H1 (cell line): ENCODE measurements around the gene TEX14. TPM values are rescaled to one million over a fixed set of nuclear protein-coding genes. Genes with fewer than 3 reads are reported as not detected.

Source experiments
- CTCF ChIA-PET: fragments of 300-600 bp; sonication (Branson Sonifier 250); formaldehyde crosslinking; loops from one replicate; lab custom pipeline; 2021; ENCODE audit not compliant: partially characterized antibody; lab: Charles Lee
- POLR2A ChIA-PET: fragments of 300-600 bp; sonication (Branson Sonifier 250); formaldehyde crosslinking; loops from one replicate; lab custom pipeline; 2021; ENCODE audit warnings: inconsistent platforms; ENCODE audit not compliant: partially characterized antibody; lab: Charles Lee
- DNase-seq, 2 experiments: peaks; one replicate each; pipeline versions ENCODE4 v3.0.0 to v3.0.0-alpha.2; 2010 to 2022; ENCODE audit warnings: low spot score in 2 of 2, low read depth in 1 of 2, mixed read lengths in 1 of 2
- FAIRE-seq: peaks from 2 replicates; lab custom pipeline; 2011; peaks lifted over from hg19 to GRCh38; lab: Jason Lieb, UNC
- H2AFZ ChIP-seq: 2 replicates; pipeline ENCODE4 v1.8.1; 2012; ENCODE audit warnings: low read length, inconsistent platforms
- H2AK5ac ChIP-seq: 2 replicates; pipeline ENCODE4 v1.6.1; 2013; ENCODE audit warnings: low read depth, low read length
- H2BK120ac ChIP-seq: replicated peaks from 2 replicates; pipeline ENCODE3; 2013; ENCODE audit warnings: low read depth, low read length, inconsistent platforms
- H2BK12ac ChIP-seq: 2 replicates; pipeline ENCODE4 v1.6.1; 2013; ENCODE audit warnings: low read depth, low read length
- H2BK15ac ChIP-seq: 2 replicates; pipeline ENCODE4 v1.6.1; 2013; ENCODE audit warnings: low read length
- H2BK20ac ChIP-seq: 2 replicates; pipeline ENCODE4 v1.6.1; 2013; ENCODE audit warnings: low read length
- H2BK5ac ChIP-seq: 2 replicates; pipeline ENCODE4 v1.6.1; 2013; ENCODE audit warnings: low read depth, low read length
- H3K14ac ChIP-seq: 2 replicates; pipeline ENCODE4 v1.6.1; 2013; ENCODE audit warnings: inconsistent platforms; ENCODE audit not compliant: insufficient read length
- H3K18ac ChIP-seq: 2 replicates; pipeline ENCODE4 v1.6.1; 2013; ENCODE audit warnings: low read length; ENCODE audit errors: extremely low read depth
- H3K23ac ChIP-seq: 2 replicates; pipeline ENCODE4 v1.6.1; 2013; ENCODE audit warnings: inconsistent platforms; ENCODE audit not compliant: insufficient read length
- H3K23me2 ChIP-seq: 2 replicates; pipeline ENCODE4 v1.6.1; 2013; ENCODE audit warnings: low read depth, low read length
- H3K27ac ChIP-seq: 2 replicates; pipeline ENCODE4 v1.6.1; 2011; ENCODE audit warnings: low read depth, low read length, inconsistent platforms
- H3K27me3 ChIP-seq, 4 experiments: replicated peaks in 1 of 4; 1 replicate in 1 of 4; 2 replicates in 3 of 4; pipeline versions ENCODE4 v1.6.1 to v1.8.1; 2011 to 2013; ENCODE audit warnings: low read length in 3 of 4, mild to moderate bottlenecking in 3 of 4, inconsistent platforms in 2 of 4, mixed read lengths in 2 of 4, moderate library complexity in 1 of 4; ENCODE audit not compliant: control insufficient read depth in 3 of 4, insufficient read depth in 3 of 4; ENCODE audit errors: extremely low read depth in 1 of 4
- H3K36me3 ChIP-seq, 4 experiments: 2 replicates each; pipeline versions ENCODE4 v1.6.1 to v1.8.1; 2011 to 2013; ENCODE audit warnings: mild to moderate bottlenecking in 4 of 4, low read length in 3 of 4, moderate library complexity in 2 of 4, control low read depth in 1 of 4, inconsistent platforms in 1 of 4; ENCODE audit not compliant: insufficient read depth in 4 of 4, control insufficient read depth in 2 of 4
- H3K4ac ChIP-seq: replicated peaks from 2 replicates; pipeline ENCODE3; 2013; ENCODE audit warnings: low read length, low read depth, mixed read lengths, inconsistent platforms; ENCODE audit not compliant: insufficient read length
- H3K4me1 ChIP-seq, 4 experiments: replicated peaks in 1 of 4; 1 replicate in 1 of 4; 2 replicates in 3 of 4; pipeline versions ENCODE4 v1.6.1 to v1.8.1; 2011 to 2013; ENCODE audit warnings: low read length in 3 of 4, inconsistent platforms in 2 of 4, mixed read lengths in 1 of 4; ENCODE audit not compliant: insufficient read depth in 4 of 4, control insufficient read depth in 3 of 4
- H3K4me2 ChIP-seq, 2 experiments: 2 replicates each; pipeline versions ENCODE4 v1.6.1 to v1.8.1; 2011 to 2013; ENCODE audit warnings: low read depth in 2 of 2, low read length in 2 of 2, control low read depth in 1 of 2, inconsistent platforms in 1 of 2, mild to moderate bottlenecking in 1 of 2; ENCODE audit not compliant: insufficient read depth in 1 of 2
- H3K4me3 ChIP-seq, 4 experiments: fragments of 200-600, 300-600 bp in 1 of 4; sonication (generic), shearing (Covaris generic), sonication (Bioruptor Twin) in 1 of 4; 2 replicates each; pipeline versions ENCODE4 v1.5.1 to v1.8.1; 2011 to 2016; ENCODE audit warnings: low read length in 4 of 4, low read depth in 3 of 4, control low read depth in 2 of 4, inconsistent platforms in 2 of 4, mild to moderate bottlenecking in 2 of 4, mixed read lengths in 1 of 4, moderate library complexity in 1 of 4; ENCODE audit not compliant: insufficient read depth in 2 of 4; ENCODE audit errors: extremely low read depth in 1 of 4
- H3K56ac ChIP-seq: replicated peaks from 2 replicates; pipeline ENCODE3; 2013; ENCODE audit warnings: low read depth, mild to moderate bottlenecking, mixed read lengths, low read length, inconsistent platforms; ENCODE audit not compliant: insufficient read length
- H3K79me1 ChIP-seq: 2 replicates; pipeline ENCODE4 v1.6.1; 2013; ENCODE audit warnings: low read depth, low read length, control low read depth
- H3K79me2 ChIP-seq, 2 experiments: 2 replicates each; pipeline versions ENCODE4 v1.6.1 to v1.8.1; 2012 to 2013; ENCODE audit warnings: low read length in 2 of 2, mild to moderate bottlenecking in 2 of 2, inconsistent platforms in 1 of 2; ENCODE audit not compliant: insufficient read depth in 2 of 2, control insufficient read depth in 1 of 2
- H3K9ac ChIP-seq, 4 experiments: replicated peaks in 1 of 4; 1 replicate in 1 of 4; 2 replicates in 3 of 4; pipeline versions ENCODE4 v1.6.1 to v1.8.1; 2011 to 2013; ENCODE audit warnings: low read depth in 3 of 4, low read length in 3 of 4, control low read depth in 2 of 4, mild to moderate bottlenecking in 2 of 4, moderate library complexity in 2 of 4, inconsistent platforms in 1 of 4; ENCODE audit errors: extremely low read depth in 1 of 4
- H3K9me3 ChIP-seq, 2 experiments: 2 replicates each; pipeline versions ENCODE4 v1.6.1 to v1.8.1; 2012 to 2013; ENCODE audit warnings: mild to moderate bottlenecking in 2 of 2, moderate library complexity in 2 of 2, control low read depth in 1 of 2, inconsistent platforms in 1 of 2, low read depth in 1 of 2, low read length in 1 of 2, mixed read lengths in 1 of 2; ENCODE audit not compliant: insufficient read depth in 2 of 2
- H4K20me1 ChIP-seq, 2 experiments: replicated peaks in 1 of 2; 2 replicates each; pipeline versions ENCODE3 to v1.8.1; 2011 to 2013; ENCODE audit warnings: inconsistent platforms in 2 of 2, low read length in 2 of 2, mild to moderate bottlenecking in 1 of 2; ENCODE audit not compliant: insufficient read depth in 2 of 2, control insufficient read depth in 1 of 2
- H4K5ac ChIP-seq: 2 replicates; pipeline ENCODE4 v1.6.1; 2013; ENCODE audit warnings: low read length, low read depth, mixed read lengths, inconsistent platforms; ENCODE audit not compliant: insufficient read length
- H4K8ac ChIP-seq: 2 replicates; pipeline ENCODE4 v1.8.0; 2013; ENCODE audit warnings: mild to moderate bottlenecking, moderate library complexity, low read length, inconsistent platforms; ENCODE audit not compliant: insufficient read depth; ENCODE audit errors: extremely low read depth
- H4K91ac ChIP-seq: replicated peaks from 2 replicates; pipeline ENCODE3; 2013; ENCODE audit warnings: low read length, mixed read lengths, inconsistent platforms; ENCODE audit not compliant: insufficient read length
- CEBPB ChIP-seq: IDR thresholded peaks from 2 replicates; pipeline ENCODE4 v1.6.1; 2012; ENCODE audit warnings: low read depth, low read length
- CREB1 ChIP-seq: IDR thresholded peaks from 2 replicates; pipeline ENCODE4 v1.6.1; 2012; ENCODE audit warnings: inconsistent platforms
- CTCF ChIP-seq, 3 experiments: IDR thresholded peaks; 1 replicate in 2 of 3; 2 replicates in 1 of 3; pipeline versions ENCODE4 v1.5.1 to v1.6.1; 2011; ENCODE audit warnings: low read length in 3 of 3, mild to moderate bottlenecking in 3 of 3, inconsistent platforms in 2 of 3, low read depth in 1 of 3, moderate library complexity in 1 of 3; ENCODE audit not compliant: insufficient read depth in 1 of 3; ENCODE audit errors: control extremely low read depth in 1 of 3
- EGR1 ChIP-seq: IDR thresholded peaks from 2 replicates; pipeline ENCODE4 v1.6.1; 2011; ENCODE audit warnings: low read depth, low read length, borderline replicate concordance
- HDAC2 ChIP-seq, 2 experiments: fragments of 300-600 bp in 1 of 2; sonication (generic) in 1 of 2; IDR thresholded peaks; 2 replicates each; pipeline ENCODE4 v1.6.1; 2011 to 2012; ENCODE audit warnings: low read depth in 2 of 2, low read length in 2 of 2, mild to moderate bottlenecking in 2 of 2, moderate library complexity in 2 of 2, borderline replicate concordance in 1 of 2, inconsistent platforms in 1 of 2
- KDM5A ChIP-seq: fragments of 200-600 bp; IDR thresholded peaks from 2 replicates; pipeline ENCODE4 v1.7.1; 2012; ENCODE audit warnings: mild to moderate bottlenecking, low read length, inconsistent platforms, mixed read lengths
- POLR2AphosphoS5 ChIP-seq: IDR thresholded peaks from 2 replicates; pipeline ENCODE4 v1.6.1; 2011; ENCODE audit warnings: low read depth, low read length
- POU5F1 ChIP-seq: IDR thresholded peaks from 2 replicates; pipeline ENCODE4 v1.6.1; 2011; ENCODE audit warnings: low read depth, mild to moderate bottlenecking, low read length, moderate library complexity
- RAD21 ChIP-seq, 2 experiments: IDR thresholded peaks in 1 of 2; conservative IDR thresholded peaks in 1 of 2; 2 replicates each; pipeline ENCODE4 v1.6.1; 2011; ENCODE audit warnings: low read depth in 2 of 2, low read length in 2 of 2, improper control_type of control experiment in 1 of 2, inconsistent platforms in 1 of 2, mild to moderate bottlenecking in 1 of 2, moderate library complexity in 1 of 2
- WGBS, 2 experiments: shearing (Covaris generic) in 1 of 2; methylation state at CpG; one replicate each; pipeline versions ENCODE4 v1.1.6 to v1.1.7; 2013 to 2015; ENCODE audit warnings: low lambda C conversion rate in 2 of 2, mixed read lengths in 2 of 2, inconsistent platforms in 1 of 2, low coverage in 1 of 2, missing lambda C conversion rate in 1 of 2; ENCODE audit not compliant: insufficient replicate concordance in 2 of 2, insufficient coverage in 1 of 2, insufficient read length in 1 of 2; ENCODE audit errors: extremely low coverage in 1 of 2, missing lambda C conversion rate in 1 of 2; 5-methylcytosine and 5-hydroxymethylcytosine counted together
- polyA plus RNA-seq, 7 experiments: library from polyadenylated mRNA; depleted of rRNA in 3 of 7; stranded (reverse) in 5 of 7; unstranded in 2 of 7; fragments of >200 nt in 5 of 7; fragments of 200-250 nt in 2 of 7; gene quantifications; 1 replicate in 5 of 7; 2 replicates in 1 of 7; 4 replicates in 1 of 7; pipeline versions ENCODE4 v1.2.1 to v1.2.3, GENCODE V29; 2011 to 2013; ENCODE audit warnings: missing spikeins in 2 of 7, mixed read lengths in 2 of 7
- total RNA-seq: library from RNA; stranded (reverse); fragmentation: NEBNext Ultra II Directional; extraction: Animal tissue kit (Norgen Biotek cat#: 25700); gene quantifications from 2 replicates; pipeline ENCODE4 v1.2.1, GENCODE V29; 2021

The TEX14 gene
- total and polyA plus RNA-seq, 2 of the 8 experiments (the other 6 are each of a cell fraction or from before 2014, with no cell fraction given): 0.83 to 2.5 TPM

GRCh38 chr17:58577696-58578095, 114.1 kb downstream of the TEX14 start:
- H3K4me2 ChIP-seq: no peak overlapping the region
- ChIA-PET CTCF (interaction anchor here (0.6 to 7.0 kb wide), 45 partner anchors 9 to 419 kb away, joined by 3 to 42 read pairs (median 5); partner anchors contain the start of genes RAD51C and TEX14), POLR2A (interaction anchor here (2.5 to 2.9 kb wide), 2 partner anchors 54 to 82 kb away, joined by 8 to 11 read pairs; no protein-coding TSS in a partner anchor)
- H2AK5ac ChIP-seq: no peak overlapping the region
- H2BK12ac ChIP-seq: no peak overlapping the region
- no peaks in the 10 kb centered on the region for H3K36me3 ChIP-seq
- H3K23me2 ChIP-seq: no peaks in the 10 kb centered on the region
- no peak overlapping the region for H2BK120ac ChIP-seq
- H3K4me3 ChIP-seq: no peak overlapping the region
- TF ChIP-seq KDM5A (no peak), POLR2AphosphoS5 (no peak), RAD21 (IDR thresholded peaks at IDR 0.05 in 1 of 2, conservative IDR thresholded peaks at IDR 0.05 in 1 of 2; ENCODE audit: low read depth in 2 of 2, low read length in 2 of 2) (peak; percentile 46 to 55; a peak in 3 of 4 replicates), POU5F1 (no peak), HDAC2 (IDR thresholded peaks at IDR 0.05; ENCODE audit: borderline replicate concordance in 1 of 2, low read depth in 2 of 2, low read length in 2 of 2) (no peak), EGR1 (0 out of 2 replicates have a peak, but pooled peaks have one; percentile 60), CEBPB (no peak), CTCF (IDR thresholded peaks at IDR 0.05; ENCODE audit: control extremely low read depth in 1 of 3, insufficient read depth in 1 of 3, low read depth in 1 of 3, low read length in 3 of 3) (peak in 2 of 3 experiments; percentile 63 to 69; a peak in 3 of 4 replicates), CREB1 (no peak)
- H3K27ac ChIP-seq: no peak overlapping the region
- H3K9me3 ChIP-seq: no peaks in the 10 kb centered on the region
- H3K56ac ChIP-seq: no peak overlapping the region
- no peak overlapping the region for H3K23ac ChIP-seq
- H2BK20ac ChIP-seq: no peak overlapping the region
- no peaks in the 10 kb centered on the region for H3K27me3 ChIP-seq
- H4K5ac ChIP-seq: no peak overlapping the region
- FAIRE-seq (peak; percentile 62), DNase-seq (peak in 1 of 2 experiments; percentile 67)
- no peak overlapping the region for H2BK15ac ChIP-seq
- no peak overlapping the region for H3K9ac ChIP-seq
- H2AFZ ChIP-seq: 0 out of 2 replicates have a peak overlapping the region, but pooled peaks have one; percentile 77
- H4K91ac ChIP-seq: no peak overlapping the region
- no peak overlapping the region for H3K18ac ChIP-seq
- H3K79me2 ChIP-seq: no peaks in the 10 kb centered on the region
- no peak overlapping the region for H3K14ac ChIP-seq
- peak overlapping the region; percentile 28; the same call in 1 of the 2 replicates for H4K8ac ChIP-seq
- H3K4ac ChIP-seq: no peak overlapping the region
- WGBS, 2 experiments: 27% methylated on average over 7 of the region's 7 CpGs; no CpG with 5 or more reads in 1 of the 2 experiments
- no peak overlapping the region for H2BK5ac ChIP-seq
- H3K79me1 ChIP-seq: no peaks in the 10 kb centered on the region
- H3K4me1 ChIP-seq: no peaks in the 10 kb centered on the region
- no peaks in the 10 kb centered on the region for H4K20me1 ChIP-seq
